Cardiac muscle cell (in vitro differentiated cells and primary cell): ENCODE measurements around the gene NLGN4X. TPM values are rescaled to one million over a fixed set of nuclear protein-coding genes. Genes with fewer than 3 reads are reported as not detected.
A peak's percentile ranks its signal among the peaks of the same experiment; 100 is the strongest.

Source experiments
- DNase-seq, 2 donors: peaks; one replicate each; pipeline versions ENCODE4 v3.0.0 to v3.0.0-alpha.2; 2010 to 2017; ENCODE audit warnings: low read depth in 1 of 2, low spot score in 1 of 2
- H3K27ac ChIP-seq: fragments of 200-600 bp; sonication (generic); 2 replicates; pipeline ENCODE4 v1.5.1; 2016
- H3K27me3 ChIP-seq: fragments of 200-600 bp; sonication (generic); 2 replicates; pipeline ENCODE4 v1.6.0; 2016; ENCODE audit warnings: control low read depth
- H3K36me3 ChIP-seq: fragments of 200-600 bp; sonication (generic); 2 replicates; pipeline ENCODE4 v1.5.1; 2016; ENCODE audit warnings: control low read depth
- H3K4me1 ChIP-seq: fragments of 200-600 bp; sonication (generic); 2 replicates; pipeline ENCODE4 v1.8.1; 2017; ENCODE audit warnings: low read depth, mild to moderate bottlenecking, mixed run types
- H3K4me3 ChIP-seq: fragments of 200-600 bp; sonication (generic); 2 replicates; pipeline ENCODE4 v1.5.1; 2016; ENCODE audit warnings: mild to moderate bottlenecking
- H3K9me3 ChIP-seq: fragments of 200-600 bp; sonication (generic); 2 replicates; pipeline ENCODE4 v1.5.1; 2017; ENCODE audit warnings: low read depth, mild to moderate bottlenecking, control low read depth
- CTCF ChIP-seq: IDR thresholded peaks from 2 replicates; pipeline ENCODE4 v1.5.1; 2012; ENCODE audit warnings: low read depth, mild to moderate bottlenecking, low read length
- polyA plus RNA-seq: library from polyadenylated mRNA; unstranded; fragments of >200 nt; fragmentation: Nextera tagmentation; extraction: Ambion mirVana; gene quantifications from 2 replicates; pipeline ENCODE4 v1.2.1, GENCODE V29; 2016
- total RNA-seq: library from RNA; depleted of rRNA; stranded (reverse); fragments of >200 nt; gene quantifications from 2 replicates; pipeline ENCODE4 v1.2.3, GENCODE V29; 2016

NLGN4X gene
- total and polyA plus RNA-seq, 2 experiments from 2014 or later = 4.2 to 6.9 TPM

- H3K27ac ChIP-seq = no peak overlapping the region
- H3K9me3 ChIP-seq = no peaks in the 10 kb centered on the region
- no peak for DNase-seq
- H3K27me3 ChIP-seq = peaks cover 49% of the 10 kb centered on the region
- H3K4me1 ChIP-seq = no peaks in the 10 kb centered on the region
- peak overlapping the region; percentile 65 for H3K4me3 ChIP-seq
- no peak for TF ChIP-seq CTCF
- no peaks in the 10 kb centered on the region for H3K36me3 ChIP-seq
Observed at GRCh38 chrX:6227935-6228334, 732 bp downstream of the NLGN4X start.

- no peak for TF ChIP-seq CTCF
- H3K4me1 ChIP-seq = no peaks in the 10 kb centered on the region
- H3K27ac ChIP-seq = no peak overlapping the region
- H3K9me3 ChIP-seq = no peaks in the 10 kb centered on the region
- H3K27me3 ChIP-seq = peaks cover 49% of the 10 kb centered on the region
- no peaks in the 10 kb centered on the region for H3K36me3 ChIP-seq
- peak in 1 of 2 donors; percentile 7 for DNase-seq
- peak overlapping the region; percentile 65 for H3K4me3 ChIP-seq
Observed at GRCh38 chrX:6227453-6227835, 1.2 kb downstream of the NLGN4X start.

- Histone ChIP-seq H3K9me3 (no peaks in the 10 kb centered on the region), H3K27me3 (peaks cover 49% of the 10 kb centered on the region), H3K4me3 (peak overlapping the region; percentile 65), H3K4me1 (no peaks in the 10 kb centered on the region), H3K27ac (no peak overlapping the region), H3K36me3 (no peaks in the 10 kb centered on the region)
- peak in 1 of 2 donors; percentile 53 for DNase-seq
- TF ChIP-seq CTCF = no peak
Observed at GRCh38 chrX:6226596-6227452, 1.8 kb downstream of the NLGN4X start.

- Histone ChIP-seq H3K4me3 (peak overlapping the region; percentile 65), H3K27me3 (peaks cover 44% of the 10 kb centered on the region), H3K9me3 (no peaks in the 10 kb centered on the region), H3K27ac (no peak overlapping the region), H3K36me3 (no peaks in the 10 kb centered on the region), H3K4me1 (no peaks in the 10 kb centered on the region)
- TF ChIP-seq CTCF = no peak
- peak in 1 of 2 donors; percentile 65 for DNase-seq
Observed at GRCh38 chrX:6225911-6226595, 2.6 kb downstream of the NLGN4X start.

GRCh38 chrX:6225288-6225910 lies 3.3 kb downstream of the NLGN4X start:
- DNase-seq = peak in 1 of 2 donors; percentile 11
- H3K36me3 ChIP-seq = no peaks in the 10 kb centered on the region
- H3K9me3 ChIP-seq = no peaks in the 10 kb centered on the region
- H3K27me3 ChIP-seq = peaks cover 38% of the 10 kb centered on the region
- H3K27ac ChIP-seq = no peak overlapping the region
- H3K4me1 ChIP-seq = no peaks in the 10 kb centered on the region
- TF ChIP-seq CTCF = no peak
- peak overlapping the region; percentile 65 for H3K4me3 ChIP-seq
